DOHH2 (cell line): ENCODE data around the gene BFSP1.

Experiments
- H3F3A ChIP-seq: fragments of 200-600 bp; sonication (generic), shearing (Covaris generic); 2 replicates; pipeline ENCODE4 v1.6.0; 2016; ENCODE audit warnings: antibody characterized with exemption, mild to moderate bottlenecking; ENCODE audit not compliant: control insufficient read depth, insufficient read depth
- H3K27ac ChIP-seq: fragments of 200-600 bp; sonication (generic); 2 replicates; pipeline ENCODE4 v1.5.1; 2014; ENCODE audit warnings: low read depth, mild to moderate bottlenecking, low read length, moderate library complexity
- H3K27me3 ChIP-seq: fragments of 200-600 bp; sonication (generic); 2 replicates; pipeline ENCODE4 v1.6.1; 2014; ENCODE audit warnings: mild to moderate bottlenecking, low read length, mixed read lengths; ENCODE audit not compliant: control insufficient read depth
- H3K36me3 ChIP-seq: fragments of 200-600 bp; sonication (generic); 2 replicates; pipeline ENCODE4 v1.6.1; 2014; ENCODE audit warnings: mild to moderate bottlenecking, low read length, moderate library complexity, mixed read lengths; ENCODE audit not compliant: control insufficient read depth
- H3K4me1 ChIP-seq: fragments of 200-600 bp; sonication (generic); 2 replicates; pipeline ENCODE4 v1.6.1; 2014; ENCODE audit warnings: mild to moderate bottlenecking, low read length, mixed read lengths; ENCODE audit not compliant: control insufficient read depth
- H3K4me2 ChIP-seq: fragments of 200-600 bp; sonication (generic); 2 replicates; pipeline ENCODE4 v1.6.0; 2014; ENCODE audit warnings: mild to moderate bottlenecking, low read length, moderate library complexity
- H3K4me3 ChIP-seq: fragments of 200-600 bp; sonication (generic); 2 replicates; pipeline ENCODE4 v1.5.1; 2014; ENCODE audit warnings: mild to moderate bottlenecking, low read length, mixed read lengths
- H3K79me2 ChIP-seq: fragments of 200-600 bp; sonication (generic); 2 replicates; pipeline ENCODE4 v1.6.1; 2014; ENCODE audit warnings: mild to moderate bottlenecking, low read length, mixed read lengths; ENCODE audit not compliant: control insufficient read depth
- H3K9me2 ChIP-seq: fragments of 200-600 bp; sonication (generic); replicated peaks from 2 replicates; pipeline ENCODE4 v1.6.1; 2014; ENCODE audit warnings: mild to moderate bottlenecking, low read length, mixed read lengths; ENCODE audit not compliant: control insufficient read depth
- H3K9me3 ChIP-seq: fragments of 200-600 bp; sonication (generic); 2 replicates; pipeline ENCODE4 v1.6.1; 2014; ENCODE audit warnings: antibody characterized with exemption, low read length, mixed read lengths; ENCODE audit not compliant: control insufficient read depth, insufficient read depth
- H4K20me1 ChIP-seq: fragments of 200-600 bp; sonication (generic); 2 replicates; pipeline ENCODE4 v1.6.0; 2014; ENCODE audit warnings: low read depth, mild to moderate bottlenecking, antibody characterized with exemption, low read length, moderate library complexity; ENCODE audit not compliant: control insufficient read depth, insufficient read depth
- CTCF ChIP-seq: fragments of 200-600 bp; sonication (generic); IDR thresholded peaks from one replicate; pipeline ENCODE4 v1.5.1; 2014; ENCODE audit warnings: antibody characterized with exemption, mild to moderate bottlenecking, low read depth, low read length; ENCODE audit not compliant: poor library complexity, severe bottlenecking
- EZH2phosphoT487 ChIP-seq: fragments of 200-600 bp; sonication (generic); IDR thresholded peaks from 2 replicates; pipeline ENCODE4 v1.6.1; 2017; ENCODE audit warnings: borderline replicate concordance, mild to moderate bottlenecking, antibody characterized with exemption, low read length, moderate library complexity, mixed read lengths

BFSP1 gene

GRCh38 chr20:17444091-17444490 is 87.1 kb downstream of the BFSP1 start:
- Histone ChIP-seq H3K4me1 (no peaks in the 10 kb centered on the region), H3K9me3 (no peaks in the 10 kb centered on the region), H3F3A (no peaks in the 10 kb centered on the region), H3K79me2 (no peaks in the 10 kb centered on the region), H3K4me2 (no peak overlapping the region), H3K27ac (no peak overlapping the region), H3K9me2 (no peaks in the 10 kb centered on the region), H4K20me1 (no peaks in the 10 kb centered on the region), H3K27me3 (no peaks in the 10 kb centered on the region), H3K36me3 (no peaks in the 10 kb centered on the region), H3K4me3 (no peak overlapping the region)
- no peak for TF ChIP-seq EZH2phosphoT487
- no peak for TF ChIP-seq CTCF
